Keratinocyte (primary cell): Measurements from ENCODE around the gene IGFL2.

Experiments used
- CTCF ChIP-seq, 3 experiments: IDR thresholded peaks in 1 of 3; conservative IDR thresholded peaks in 1 of 3; optimal IDR thresholded peaks in 1 of 3; 2 replicates in 2 of 3; 3 replicates in 1 of 3; pipeline versions ENCODE3 to v1.5.1; 2011; ENCODE audit warnings: low read length in 3 of 3, mild to moderate bottlenecking in 3 of 3, moderate library complexity in 2 of 3, control low read depth in 1 of 3, inconsistent platforms in 1 of 3; ENCODE audit not compliant: insufficient read depth in 2 of 3; ENCODE audit errors: extremely low read depth in 1 of 3
- EZH2 ChIP-seq: IDR thresholded peaks from one replicate; pipeline ENCODE4 v1.6.1; 2012; ENCODE audit warnings: inconsistent platforms, mild to moderate bottlenecking, low read length, moderate library complexity

DNA sequence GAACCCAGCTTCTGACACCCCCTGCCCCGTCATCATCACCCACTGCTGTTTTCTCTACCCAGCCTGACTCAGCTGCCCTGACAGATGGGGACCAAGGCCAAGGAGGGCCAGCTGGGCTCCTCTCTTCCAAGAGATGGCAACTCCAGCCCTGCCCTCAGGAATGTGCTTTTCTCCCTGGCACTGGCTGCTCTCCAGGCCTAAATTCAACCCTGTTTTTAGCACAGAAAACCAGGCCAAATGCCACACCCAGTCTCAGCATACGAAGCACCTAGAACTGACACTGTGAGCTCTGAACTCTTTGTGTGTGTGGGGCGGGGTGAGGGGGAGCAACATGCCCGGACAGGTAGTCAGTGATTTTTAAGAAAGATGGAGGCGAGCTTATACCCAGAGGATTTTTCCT, 58.1 kb downstream of the IGFL2 start:
- no peak for TF ChIP-seq CTCF (optimal IDR thresholded peaks at IDR 0.05 in 1 of 3, IDR thresholded peaks at IDR 0.05 in 1 of 3, conservative IDR thresholded peaks at IDR 0.05 in 1 of 3; ENCODE audit: extremely low read depth in 1 of 3, insufficient read depth in 2 of 3, low read length in 3 of 3)
- no peak for TF ChIP-seq EZH2
